NCI-H82 (cell line): ENCODE results near the gene OR51M1.

Source experiments
- DNase-seq: peaks from one replicate; lab custom pipeline; 2025; lab: John Stamatoyannopoulos, UW

OR51M1 gene

GRCh38 chr11:5390210-5390609 is 6.6 kb downstream of the OR51M1 start:
- DNase-seq: no peak

- no peak for DNase-seq
Observed at GRCh38 chr11:5394091-5394490, 10.5 kb downstream of the OR51M1 start.

- DNase-seq: no peak
Observed at GRCh38 chr11:5398936-5399335, 15.3 kb downstream of the OR51M1 start.

- DNase-seq: no peak
Observed at GRCh38 chr11:5405173-5405572, 21.6 kb downstream of the OR51M1 start.

GRCh38 chr11:5420993-5421392 is 37.4 kb downstream of the OR51M1 start:
- no peak for DNase-seq

GRCh38 chr11:5421811-5422210 is 38.2 kb downstream of the OR51M1 start, which contains the start of gene OR51Q1:
Gene OR51Q1 (plus strand): TSS chr11:5422111. CDS start chr11:5422201, 90 bp downstream.
- DNase-seq: no peak

GRCh38 chr11:5423131-5423530 is 39.5 kb downstream of the OR51M1 start:
- no peak for DNase-seq

- DNase-seq: no peak
Observed at GRCh38 chr11:5441414-5441813, 57.8 kb downstream of the OR51M1 start, which contains the start of gene OR51I1. Gene OR51I1 (minus strand): TSS chr11:5441514. CDS start chr11:5441514, 0 bp downstream.
